Measurements from ENCODE around the gene KRT27.

The KRT27 gene

DNA sequence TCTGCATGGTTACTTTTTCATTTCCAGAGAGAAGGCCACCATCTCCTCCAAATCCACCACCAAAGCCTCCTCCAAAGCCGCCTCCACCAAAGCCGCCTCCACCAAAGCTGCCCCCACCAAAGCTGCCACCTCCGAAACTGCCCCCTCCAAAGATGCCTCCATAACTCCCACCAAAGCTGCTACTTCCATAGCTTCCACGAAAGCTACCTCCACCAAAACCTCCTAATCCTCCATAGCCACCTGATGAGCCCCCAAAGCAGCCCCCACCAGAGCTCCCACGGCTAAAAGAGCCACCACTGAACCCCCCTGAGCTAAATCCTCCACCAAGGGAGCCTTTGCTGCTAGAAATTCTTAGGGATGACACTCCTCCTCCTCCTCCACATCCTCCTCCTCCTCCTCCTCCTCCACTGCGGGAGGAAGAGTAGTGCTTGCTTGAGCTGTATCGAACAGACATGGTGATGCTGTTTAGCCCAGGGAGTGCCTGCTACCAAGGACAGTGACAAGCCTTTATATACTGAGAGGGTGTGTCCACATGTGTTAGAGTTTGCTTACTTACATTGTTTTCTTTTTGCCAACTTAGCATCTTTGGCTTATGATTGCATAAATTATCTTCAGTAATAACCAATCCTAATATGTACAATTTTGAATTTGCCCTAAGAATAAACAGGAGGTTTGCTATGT lies 39.9 kb upstream of the KRT27 start, which contains the start of gene KRT10:
KRT10 (minus strand) TSS at position 483 of the 681 bp plus-strand sequence; CDS start at position 454, 29 bp downstream.
- no peak for TF ChIP-seq CTCF (IDR thresholded peaks at IDR 0.05)

- TF ChIP-seq CTCF (IDR thresholded peaks at IDR 0.05): no peak
Measured at GRCh38 chr17:40821536-40821935, 39.2 kb upstream of the KRT27 start.

DNA sequence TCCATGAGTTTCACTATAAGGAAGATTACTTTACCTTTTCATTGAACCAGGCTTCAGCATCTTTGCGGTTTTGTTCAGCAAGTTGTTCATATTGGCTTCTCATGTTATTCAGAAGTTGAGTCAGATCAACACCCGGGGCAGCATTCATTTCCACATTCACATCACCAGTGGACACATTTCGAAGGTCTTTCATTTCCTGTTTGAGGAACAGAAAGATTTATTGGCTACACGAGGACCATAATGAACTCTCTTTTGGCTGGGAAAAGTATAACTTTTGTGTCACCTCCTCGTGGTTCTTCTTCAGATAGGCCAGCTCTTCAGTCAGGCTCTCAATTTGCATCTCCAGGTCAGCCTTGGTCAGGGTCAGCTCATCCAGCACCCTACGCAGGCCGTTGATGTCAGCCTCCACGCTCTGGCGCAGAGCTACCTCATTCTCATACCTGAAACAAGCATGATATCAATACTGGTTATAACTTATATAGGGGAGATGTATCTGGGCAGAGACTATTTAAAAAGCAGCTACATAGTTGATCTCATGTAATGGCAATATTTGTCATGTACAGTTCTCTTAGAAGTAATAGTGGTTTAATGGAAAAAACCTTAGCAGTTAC lies 38.0 kb upstream of the KRT27 start:
- TF ChIP-seq CTCF (IDR thresholded peaks at IDR 0.05): no peak

DNA sequence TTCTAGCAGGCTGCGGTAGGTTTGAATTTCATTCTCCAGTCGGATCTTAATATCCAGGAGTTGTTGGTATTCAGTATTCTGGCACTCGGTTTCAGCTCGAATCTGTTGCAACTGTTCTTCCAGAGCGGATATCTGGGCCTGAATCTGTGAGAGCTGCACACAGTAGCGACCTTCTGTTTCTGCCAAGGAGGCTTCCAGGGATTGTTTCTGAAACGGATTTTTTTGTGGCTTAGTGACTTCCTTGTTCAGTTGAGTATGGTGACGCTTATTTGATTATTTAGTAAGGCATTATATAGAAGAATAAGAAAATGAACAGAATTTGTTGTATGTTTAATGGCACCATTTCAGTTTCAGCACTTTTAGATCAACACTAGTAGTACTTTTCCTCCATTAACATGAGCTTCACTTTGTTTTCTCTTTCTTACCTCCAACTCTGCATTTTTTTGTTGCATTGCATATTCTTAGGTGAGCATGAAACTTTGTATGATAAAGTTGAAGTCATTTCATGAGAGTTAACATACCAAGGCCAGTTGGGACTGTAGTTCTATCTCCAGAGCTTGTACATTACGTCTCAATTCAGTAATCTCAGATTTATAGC lies 37.3 kb upstream of the KRT27 start:
- TF ChIP-seq CTCF (IDR thresholded peaks at IDR 0.05): no peak

- no peak for TF ChIP-seq CTCF (IDR thresholded peaks at IDR 0.05)
Measured at GRCh38 chr17:40818733-40819527, 36.6 kb upstream of the KRT27 start.

DNA sequence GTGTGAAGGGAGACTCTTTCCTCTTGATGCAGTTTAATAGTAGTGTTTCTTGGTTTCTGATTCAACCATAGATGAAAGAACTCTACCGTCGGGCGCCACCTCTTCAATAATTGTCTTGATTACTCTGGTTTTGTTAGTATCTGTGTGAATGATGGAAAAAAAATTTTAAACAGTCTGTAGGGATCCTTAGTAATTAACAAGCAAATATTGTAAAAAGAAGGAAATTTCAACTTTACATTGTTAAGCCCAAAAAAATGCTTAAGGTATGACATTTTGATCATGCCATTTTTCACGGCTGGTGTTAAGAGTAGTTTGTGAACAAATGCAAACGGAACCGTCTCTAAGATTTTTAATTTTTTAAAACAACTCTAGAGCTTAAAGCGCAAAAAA lies 36.0 kb upstream of the KRT27 start:
- TF ChIP-seq CTCF (IDR thresholded peaks at IDR 0.05): no peak

DNA sequence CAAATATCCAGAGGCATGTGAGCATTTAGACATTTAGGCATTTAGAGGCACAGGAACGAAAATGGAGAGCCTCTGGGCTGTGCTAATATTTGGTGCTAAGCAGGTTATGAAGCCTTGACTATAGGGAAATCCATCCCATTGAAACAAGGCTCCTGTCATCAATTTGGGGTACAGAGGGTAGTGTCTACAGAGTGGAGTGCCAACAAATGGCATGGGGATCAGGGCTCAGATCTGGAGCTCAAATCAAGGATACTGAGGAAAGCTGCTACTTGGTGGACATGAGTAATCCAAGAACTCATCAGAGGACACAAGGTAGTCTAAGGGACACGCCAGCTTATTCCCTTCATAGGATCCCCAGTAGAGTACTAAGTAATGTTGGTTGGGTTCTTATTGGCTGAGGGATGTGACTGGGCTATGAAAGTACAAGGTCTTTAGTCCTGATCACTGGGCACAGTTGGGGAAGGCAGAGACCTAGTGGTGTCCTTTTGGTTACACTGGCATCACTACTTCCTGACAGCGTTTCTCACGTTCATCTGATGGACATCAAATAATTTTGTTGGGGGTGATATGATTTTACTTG lies 34.8 kb upstream of the KRT27 start:
- no peak for TF ChIP-seq CTCF (IDR thresholded peaks at IDR 0.05)

Measured in LNCAP (cell line).